GM21526 (cell line): ENCODE data around the gene ST3GAL4.
A peak's percentile ranks its signal among the peaks of the same experiment; 100 is the strongest.
"Not testable (repeated sequence)": the region's sequence is repeated elsewhere in the genome, so short reads cannot be mapped to it uniquely, and the experiment has no call there.

ENCODE experiments used
- ATAC-seq: cut with Tn5 transposase; IDR thresholded peaks from one replicate; pipeline ENCODE4 v1.9.1; 2021; ENCODE audit warnings: moderate library complexity; ENCODE audit not compliant: unreplicated experiment, low FRiP score

ST3GAL4 gene

GRCh38 chr11:126355324-126355925 lies at the start of gene ST3GAL4:
TSS of gene ST3GAL4 (plus strand) at chr11:126355686. CDS start at chr11:126406156, 50,470 bp downstream.
- ATAC-seq, result peak; percentile 67

GRCh38 chr11:126305699-126306098 lies 49.8 kb upstream of the ST3GAL4 start:
- peak; percentile 60 for ATAC-seq

- ATAC-seq, result no peak
Measured at GRCh38 chr11:126307706-126308105, 47.8 kb upstream of the ST3GAL4 start.

GRCh38 chr11:126308271-126308671 lies 47.2 kb upstream of the ST3GAL4 start:
- ATAC-seq, result no peak

GRCh38 chr11:126308771-126309170 lies 46.7 kb upstream of the ST3GAL4 start:
- ATAC-seq, result not testable (repeated sequence)

- peak; percentile 33 for ATAC-seq
Measured at GRCh38 chr11:126310200-126310991, 45.1 kb upstream of the ST3GAL4 start.

- no peak for ATAC-seq
Measured at GRCh38 chr11:126310992-126311310, 44.5 kb upstream of the ST3GAL4 start.

GRCh38 chr11:126311401-126312291 lies 43.8 kb upstream of the ST3GAL4 start:
- ATAC-seq, result peak; percentile 76

GRCh38 chr11:126312961-126313360 lies 42.5 kb upstream of the ST3GAL4 start:
- no peak for ATAC-seq

GRCh38 chr11:126313826-126314225 lies 41.7 kb upstream of the ST3GAL4 start:
- ATAC-seq, result no peak

- no peak for ATAC-seq
Measured at GRCh38 chr11:126317432-126317755, 38.1 kb upstream of the ST3GAL4 start.

- peak; percentile 6 for ATAC-seq
Measured at GRCh38 chr11:126317756-126318573, 37.5 kb upstream of the ST3GAL4 start.

- ATAC-seq, result peak; percentile 82
Measured at GRCh38 chr11:126318574-126319373, 36.7 kb upstream of the ST3GAL4 start.

- no peak for ATAC-seq
Measured at GRCh38 chr11:126319374-126319740, 36.1 kb upstream of the ST3GAL4 start.

GRCh38 chr11:126322996-126323395 lies 32.5 kb upstream of the ST3GAL4 start:
- ATAC-seq, result no peak

GRCh38 chr11:126327281-126328000 lies 28.0 kb upstream of the ST3GAL4 start:
- no peak for ATAC-seq

GRCh38 chr11:126328001-126328390 lies 27.5 kb upstream of the ST3GAL4 start:
- ATAC-seq, result no peak

- ATAC-seq, result no peak
Measured at GRCh38 chr11:126328444-126328843, 27.0 kb upstream of the ST3GAL4 start.
